H7 (cell line): Measurements from ENCODE around the gene RERE. TPM values are rescaled to one million over a fixed set of nuclear protein-coding genes. Genes with fewer than 3 reads are reported as not detected.

Experiments used
- DNase-seq: peaks from one replicate; pipeline ENCODE4 v3.0.0; 2012
- H3K27me3 ChIP-seq: 2 replicates; pipeline ENCODE4 v1.6.0; 2011; ENCODE audit warnings: mild to moderate bottlenecking, low read length; ENCODE audit not compliant: control insufficient read depth, insufficient read depth
- H3K36me3 ChIP-seq: replicated peaks from 2 replicates; pipeline ENCODE4 v1.5.1; 2011; ENCODE audit warnings: low read length; ENCODE audit not compliant: control insufficient read depth, insufficient read depth
- H3K4me3 ChIP-seq: 2 replicates; pipeline ENCODE4 v1.5.1; 2011; ENCODE audit warnings: low read depth, mild to moderate bottlenecking, control low read depth, low read length, moderate library complexity; ENCODE audit not compliant: insufficient read depth
- total RNA-seq: library from RNA; depleted of rRNA; stranded (reverse); fragments of >200 nt; shearing (Covaris generic); gene quantifications from 2 replicates; pipeline ENCODE4 v1.2.3, GENCODE V29; 2014

RERE gene
- total RNA-seq, 1 experiment from 2014 or later, result 75.8 TPM

- no peaks in the 10 kb centered on the region for H3K27me3 ChIP-seq
- no peak for DNase-seq
- H3K36me3 ChIP-seq, result peaks cover 37% of the 10 kb centered on the region
- no peak overlapping the region for H3K4me3 ChIP-seq
Observed at GRCh38 chr1:8356256-8357209, 460.9 kb downstream of the RERE start.

- no peak for DNase-seq
- no peaks in the 10 kb centered on the region for H3K27me3 ChIP-seq
- no peak overlapping the region for H3K4me3 ChIP-seq
- H3K36me3 ChIP-seq, result peaks cover 32% of the 10 kb centered on the region
Observed at GRCh38 chr1:8355439-8356255, 461.8 kb downstream of the RERE start.

- Histone ChIP-seq H3K27me3 (no peaks in the 10 kb centered on the region), H3K36me3 (peaks cover 31% of the 10 kb centered on the region), H3K4me3 (no peak overlapping the region)
- DNase-seq, result no peak
Observed at GRCh38 chr1:8354038-8354437, 463.4 kb downstream of the RERE start.

DNA sequence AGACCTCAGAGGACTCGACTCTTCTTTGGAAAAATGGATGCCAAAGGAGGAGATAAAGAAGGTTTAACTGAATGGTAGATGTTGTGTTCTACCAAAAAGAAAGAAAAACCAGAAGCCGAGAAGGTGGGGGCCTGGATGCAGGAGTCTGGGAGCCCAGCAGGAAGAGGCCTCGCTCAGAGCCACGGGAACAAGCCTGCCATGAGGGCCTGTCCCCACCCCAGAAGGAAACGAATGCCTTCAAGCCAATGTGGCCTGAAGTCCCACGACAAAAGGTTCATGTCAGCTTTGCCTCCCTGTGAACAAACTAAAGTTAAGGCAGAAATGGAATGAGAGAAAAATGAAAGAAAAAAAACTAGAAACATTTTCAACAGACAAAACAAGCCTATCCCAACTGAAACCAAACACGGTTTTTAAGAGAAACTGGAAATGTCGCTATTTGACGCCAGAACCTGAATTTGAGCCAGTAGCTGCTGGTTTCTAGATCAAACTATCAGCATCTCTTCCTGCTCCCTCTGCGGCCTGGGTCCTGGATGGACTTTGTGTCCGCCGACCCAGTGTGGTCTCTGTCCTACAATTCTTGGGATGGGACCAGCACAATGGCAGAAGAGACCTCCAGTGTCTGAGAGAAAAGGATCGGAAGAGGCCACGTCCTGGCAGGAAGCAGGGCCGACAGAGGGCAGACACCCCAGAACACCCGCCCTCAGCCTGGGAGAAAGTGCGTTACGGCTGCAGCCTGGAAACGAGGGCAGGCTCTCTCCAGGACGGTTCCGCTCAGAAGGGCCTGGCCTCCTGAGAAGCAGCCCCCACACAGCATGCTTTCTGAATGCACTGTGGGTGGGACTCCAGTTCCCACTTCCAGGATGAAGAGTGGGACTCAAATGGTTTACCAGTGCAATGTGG is 464.3 kb downstream of the RERE start:
- H3K4me3 ChIP-seq, result no peak overlapping the region
- DNase-seq, result no peak
- H3K36me3 ChIP-seq, result peaks cover 30% of the 10 kb centered on the region

DNA sequence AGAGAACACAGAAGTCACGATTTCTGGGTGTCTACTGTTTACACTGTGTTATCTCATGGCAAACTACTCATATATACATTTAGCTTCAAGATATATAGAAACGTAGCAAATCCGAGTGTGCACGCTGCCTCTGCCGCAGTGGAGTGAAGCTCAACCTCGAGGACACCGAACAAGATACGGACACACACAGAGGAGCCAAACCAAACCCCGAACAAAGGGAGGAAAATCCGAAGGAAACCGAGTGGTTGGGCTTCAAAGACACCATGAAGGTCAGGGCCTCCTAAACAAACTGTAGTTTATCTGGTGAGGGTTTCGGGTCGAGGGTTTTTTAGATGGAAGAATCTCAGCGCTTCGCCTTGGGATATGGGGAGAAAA is 465.0 kb downstream of the RERE start:
- Histone ChIP-seq H3K36me3 (peaks cover 23% of the 10 kb centered on the region), H3K27me3 (no peaks in the 10 kb centered on the region), H3K4me3 (no peak overlapping the region)
- no peak for DNase-seq

More for the DNA sequence above, 464.3 kb downstream of the RERE start:
- no peaks in the 10 kb centered on the region for H3K27me3 ChIP-seq

- Histone ChIP-seq H3K4me3 (no peak overlapping the region), H3K27me3 (no peaks in the 10 kb centered on the region), H3K36me3 (peaks cover 19% of the 10 kb centered on the region)
- peak; percentile 93 for DNase-seq
Observed at GRCh38 chr1:8351693-8352470, 465.6 kb downstream of the RERE start.

DNA sequence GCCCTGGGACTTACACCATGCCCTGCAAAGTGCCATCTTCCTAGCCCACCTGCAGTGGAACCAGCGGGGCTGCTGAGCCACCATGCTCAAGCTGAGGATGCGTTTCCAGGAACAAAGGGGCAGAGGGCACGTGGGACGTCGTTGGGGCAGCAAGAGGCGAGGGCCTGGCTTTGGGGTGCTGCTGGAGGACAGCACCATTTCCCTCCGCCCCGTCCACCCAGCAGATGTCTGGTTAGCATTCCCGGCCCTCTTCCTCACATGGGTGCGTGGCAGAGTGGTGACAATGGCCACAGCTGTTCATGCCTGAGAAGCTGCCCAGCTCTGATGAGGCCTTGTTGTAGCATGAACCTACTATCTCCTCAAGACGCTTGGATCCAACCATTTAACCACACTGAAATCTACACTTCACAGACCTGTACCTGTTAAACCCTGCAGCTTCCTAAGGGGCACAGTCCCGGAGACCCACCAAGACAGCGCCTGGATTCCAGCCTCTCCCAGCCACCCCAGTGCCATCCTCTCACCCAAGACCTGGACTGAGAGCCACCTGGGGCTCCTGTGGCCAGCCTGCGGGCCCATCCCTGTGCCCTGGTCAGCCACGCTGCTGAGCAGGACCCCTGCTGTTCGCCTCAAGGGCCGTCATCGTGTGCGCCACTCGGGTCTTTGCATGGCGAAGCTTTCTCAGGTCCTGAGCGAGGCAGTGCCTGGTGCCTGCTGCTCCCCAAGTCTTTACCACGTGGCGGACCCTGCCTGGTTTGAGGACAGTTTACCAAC is 466.3 kb downstream of the RERE start:
- DNase-seq, result peak; percentile 68
- H3K36me3 ChIP-seq, result peaks cover 16% of the 10 kb centered on the region
- H3K27me3 ChIP-seq, result no peaks in the 10 kb centered on the region
- H3K4me3 ChIP-seq, result no peak overlapping the region

DNA sequence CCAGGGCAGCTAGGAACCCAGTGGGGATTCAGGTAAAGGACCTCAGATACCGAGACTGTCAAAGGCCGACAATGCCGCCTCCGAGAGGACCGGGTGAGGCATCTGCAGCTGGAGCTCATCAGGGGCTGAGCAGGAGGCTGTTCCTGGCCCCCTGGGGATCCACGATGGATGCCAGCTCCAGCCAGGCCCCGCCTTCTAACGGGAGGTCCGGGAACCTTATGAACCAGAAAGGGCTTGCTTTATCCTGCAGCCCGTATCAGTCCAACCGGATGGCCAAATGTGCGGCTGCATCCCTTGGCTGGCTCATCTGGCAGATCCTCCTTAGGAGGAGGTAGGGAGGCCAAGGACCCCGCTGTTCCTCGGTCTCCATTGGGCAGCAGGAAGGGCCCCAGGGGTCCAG is 467.5 kb downstream of the RERE start:
- peaks cover 7% of the 10 kb centered on the region for H3K36me3 ChIP-seq
- H3K4me3 ChIP-seq, result no peak overlapping the region
- DNase-seq, result peak; percentile 64
- H3K27me3 ChIP-seq, result no peaks in the 10 kb centered on the region

GRCh38 chr1:8349473-8349865 is 468.0 kb downstream of the RERE start:
- H3K27me3 ChIP-seq, result no peaks in the 10 kb centered on the region
- H3K4me3 ChIP-seq, result no peak overlapping the region
- DNase-seq, result no peak
- H3K36me3 ChIP-seq, result peaks cover 4% of the 10 kb centered on the region

GRCh38 chr1:8348777-8349472 is 468.5 kb downstream of the RERE start:
- Histone ChIP-seq H3K36me3 (peaks cover 2% of the 10 kb centered on the region; the same call in 1 of the 2 replicates), H3K4me3 (no peak overlapping the region), H3K27me3 (no peaks in the 10 kb centered on the region)
- peak; percentile 97 for DNase-seq

DNA sequence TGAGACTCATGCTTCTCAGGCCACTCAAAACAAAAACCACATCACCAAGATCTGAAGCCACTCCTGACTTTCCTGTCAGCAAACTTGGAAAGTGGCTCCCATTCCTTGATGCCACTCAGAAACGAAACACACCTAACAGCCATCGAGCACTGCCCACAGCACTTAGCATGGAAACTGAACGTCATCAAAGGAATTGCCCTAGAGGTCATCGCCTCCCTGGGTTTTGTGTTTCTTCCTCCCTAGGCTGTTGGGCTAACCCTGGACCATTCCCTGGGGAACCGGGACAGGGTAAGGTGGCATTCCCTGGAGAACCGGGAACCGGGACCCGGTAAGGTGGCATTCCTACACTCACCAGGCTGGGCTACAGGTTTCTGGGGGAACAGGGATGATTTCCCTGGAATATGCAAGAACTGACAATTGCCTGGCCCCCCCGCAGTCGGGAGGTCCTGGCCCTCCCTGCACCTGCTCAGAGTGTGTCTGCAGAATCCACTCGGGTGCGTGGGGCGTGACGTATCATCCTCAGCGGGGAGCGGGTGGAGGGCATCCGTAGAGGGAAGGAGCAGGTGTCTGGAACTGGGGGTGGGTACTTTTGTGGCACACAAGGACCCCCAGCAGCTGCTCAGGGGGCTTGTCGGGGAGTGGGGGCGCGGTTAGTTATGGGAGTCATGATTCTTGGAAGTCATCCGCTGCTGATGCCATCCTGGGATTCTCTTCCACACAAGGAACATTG is 469.2 kb downstream of the RERE start:
- Histone ChIP-seq H3K27me3 (no peaks in the 10 kb centered on the region), H3K4me3 (no peak overlapping the region), H3K36me3 (no peaks in the 10 kb centered on the region; the same call in 1 of the 2 replicates)
- no peak for DNase-seq

DNA sequence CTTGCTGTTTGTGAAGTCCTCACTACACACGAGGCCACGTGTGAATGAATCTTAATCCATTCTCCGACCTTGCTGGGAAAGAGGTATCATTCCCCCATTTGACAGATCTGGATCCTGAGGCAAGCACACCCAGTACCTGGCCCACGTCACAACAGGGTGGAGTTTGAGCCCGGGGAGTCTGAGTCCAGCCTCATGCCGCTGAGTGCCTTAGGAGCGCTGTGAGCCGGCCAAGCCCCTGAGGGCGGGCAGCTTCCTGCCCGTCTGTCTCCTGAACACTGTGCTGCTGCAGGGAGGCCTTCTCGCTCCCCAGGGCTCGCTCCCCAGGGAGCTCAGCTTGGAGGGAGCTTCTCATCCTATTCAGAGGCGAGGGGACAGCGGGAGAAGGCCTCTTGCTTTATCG is 469.8 kb downstream of the RERE start:
- H3K4me3 ChIP-seq, result no peak overlapping the region
- H3K36me3 ChIP-seq, result no peaks in the 10 kb centered on the region; the same call in 1 of the 2 replicates
- no peaks in the 10 kb centered on the region for H3K27me3 ChIP-seq
- DNase-seq, result no peak
